ENCODE results near the gene ASB13. TPM values are rescaled to one million over a fixed set of nuclear protein-coding genes. Genes with fewer than 3 reads are reported as not detected.

Gene ASB13
- total and polyA plus RNA-seq, 10 of the 15 experiments (the other 5 are each of a cell fraction or from before 2014, with no cell fraction given), result 0.02 to 0.59 (median 0.10) TPM; not detected in 2

GRCh38 chr10:5652746-5653145, 13.6 kb downstream of the ASB13 start:
- in situ Hi-C loops (cut with MboI) (no loop called here), intact Hi-C loops (cut with micrococcal nuclease; ENCODE audit: unreplicated experiment) (no loop called here)
- Histone ChIP-seq H2AFZ (ENCODE audit: control insufficient read depth, low read depth, low read length) (no peak overlapping the region), H3K9ac (ENCODE audit: control insufficient read depth, insufficient read depth, low read length) (no peak overlapping the region), H3K27me3 (replicated peaks in 1 of 2; ENCODE audit: control insufficient read depth in 2 of 2, insufficient read depth in 2 of 2, low read length in 1 of 2) (no peaks in the 10 kb centered on the region; a peak in 1 of 4 replicates), H3K36me3 (ENCODE audit: control insufficient read depth in 2 of 2, insufficient read depth in 2 of 2, low read length in 1 of 2) (no peaks in the 10 kb centered on the region), H3K27ac (ENCODE audit: control insufficient read depth, insufficient read depth) (no peak overlapping the region), H3K4me1 (ENCODE audit: control insufficient read depth, insufficient read depth, low read length) (no peaks in the 10 kb centered on the region), H4K20me1 (ENCODE audit: control insufficient read depth, insufficient read depth) (no peaks in the 10 kb centered on the region), H3K4me2 (ENCODE audit: control insufficient read depth, insufficient read depth) (no peak overlapping the region), H3K79me2 (ENCODE audit: control insufficient read depth, insufficient read depth, low read length) (no peaks in the 10 kb centered on the region), H3K9me3 (replicated peaks; ENCODE audit: control insufficient read depth, insufficient read depth, low read length) (no peaks in the 10 kb centered on the region; the same call in 2 of the 3 replicates), H3K4me3 (no peak overlapping the region)
- ChIA-PET RAD21 (ENCODE audit: unreplicated experiment) (no interaction called here), POLR2A (no interaction called here), SMC1A (ENCODE audit: uncharacterized antibody, unreplicated experiment) (no interaction called here), CTCF (interaction anchor here (0.6 kb wide), 1 partner anchor 140 kb away, joined by 4 read pairs; no protein-coding TSS in a partner anchor)
- FAIRE-seq (no peak), DNase-seq (ENCODE audit: low read depth, low spot score) (no peak), ATAC-seq (no peak)
- BruUV-seq (replicated peaks), result no TSS peak
- 68% methylated on average over 14 of the region's 14 CpGs for WGBS (ENCODE audit: insufficient coverage, insufficient replicate concordance, low lambda C conversion rate, missing lambda C conversion rate)
- TF ChIP-seq CUX1 (IDR thresholded peaks at IDR 0.05; ENCODE audit: insufficient replicate concordance, low read depth, low read length), result no peak
- TF ChIP-seq IRF5 (IDR thresholded peaks at IDR 0.05; ENCODE audit: borderline replicate concordance), result no peak
- TF ChIP-seq REST (IDR thresholded peaks at IDR 0.05; ENCODE audit: low read depth, low read length), result no peak
- TF ChIP-seq NFYB (IDR thresholded peaks at IDR 0.05; ENCODE audit: insufficient read depth, low read depth, low read length), result no peak
- TF ChIP-seq MLLT1 (IDR thresholded peaks at IDR 0.05), result no peak
- no peak for TF ChIP-seq ZNF274 (IDR thresholded peaks at IDR 0.05; ENCODE audit: insufficient read depth, insufficient read length)
- TF ChIP-seq MEF2B (IDR thresholded peaks at IDR 0.05; ENCODE audit: partially characterized antibody, poor library complexity, severe bottlenecking), result no peak
- TF ChIP-seq PBX3 (IDR thresholded peaks at IDR 0.05; ENCODE audit: insufficient replicate concordance, low read depth, low read length), result no peak
- TF ChIP-seq SMC3 (IDR thresholded peaks at IDR 0.05; ENCODE audit: borderline replicate concordance, low read length), result no peak
- TF ChIP-seq CREM (IDR thresholded peaks at IDR 0.05; ENCODE audit: low read depth), result no peak
- no peak for TF ChIP-seq ZNF217 (IDR thresholded peaks at IDR 0.05)
